ENCODE data around the gene MUC4. TPM values are rescaled to one million over a fixed set of nuclear protein-coding genes. Genes with fewer than 3 reads are reported as not detected.

MUC4 gene
- total and polyA plus RNA-seq, 9 of the 15 experiments (the other 6 are each of a cell fraction or from before 2014, with no cell fraction given): under 0.01 to 0.21 (median 0.10) TPM; not detected in 4

GRCh38 chr3:195697582-195698324 is 114.0 kb downstream of the MUC4 start (continued):
- TF ChIP-seq SAP30 (IDR thresholded peaks at IDR 0.05; ENCODE audit: borderline replicate concordance, insufficient read depth, low read depth, low read length, poor library complexity, severe bottlenecking): peak; percentile 2
- no peak for TF ChIP-seq ZNF639 (CRISPR knock-in tag; conservative IDR thresholded peaks at IDR 0.05 in 1 of 2, IDR thresholded peaks at IDR 0.05 in 1 of 2)
- no peak for TF ChIP-seq HMGXB4 (CRISPR knock-in tag; IDR thresholded peaks at IDR 0.05)
- peak in 1 of 2 experiments; percentile 57; a peak in 1 of 4 replicates for TF ChIP-seq MAZ (CRISPR knock-in tag; conservative IDR thresholded peaks at IDR 0.05 in 1 of 2, IDR thresholded peaks at IDR 0.05 in 1 of 2)
- no peak for TF ChIP-seq IRF2 (CRISPR knock-in tag; IDR thresholded peaks at IDR 0.05)
- TF ChIP-seq ZBTB40 (IDR thresholded peaks at IDR 0.05): no peak
- no peak for TF ChIP-seq ZBTB40 (CRISPR knock-in tag; IDR thresholded peaks at IDR 0.05)
- peak; percentile 54 for TF ChIP-seq NEUROD1 (IDR thresholded peaks at IDR 0.05; ENCODE audit: borderline replicate concordance, low read depth, low read length, partially characterized antibody)
- peak; percentile 84; the same call in 1 of the 2 replicates for TF ChIP-seq ZEB2 (IDR thresholded peaks at IDR 0.05)
- no peak for TF ChIP-seq SAFB2 (IDR thresholded peaks at IDR 0.05; ENCODE audit: borderline replicate concordance, low read depth, low read length, severe bottlenecking)
- no peak for TF ChIP-seq ZNF384 (IDR thresholded peaks at IDR 0.05; ENCODE audit: low read depth, low read length)
- TF ChIP-seq MTA2 (IDR thresholded peaks at IDR 0.05; ENCODE audit: low read depth): peak; percentile 56

All from K562 (cell line).